Mesenchymal stem cell (in vitro differentiated cells and primary cell): ENCODE data around the gene OR2A25.
"Not testable (repeated sequence)": the region's sequence is repeated elsewhere in the genome, so short reads cannot be mapped to it uniquely, and the experiment has no call there.

Experiments used
- DNase-seq: peaks from one replicate; pipeline ENCODE4 v3.0.0-alpha.2; 2013
- H2AFZ ChIP-seq: one replicate; pipeline ENCODE4 v1.6.1; 2013; ENCODE audit warnings: low read depth, mild to moderate bottlenecking, control low read depth, inconsistent platforms, low read length, moderate library complexity
- H2AK5ac ChIP-seq: 2 replicates; pipeline ENCODE4 v1.6.1; 2013; ENCODE audit warnings: low read length, moderate library complexity, mild to moderate bottlenecking, inconsistent platforms; ENCODE audit not compliant: severe bottlenecking
- H2BK120ac ChIP-seq: one replicate; pipeline ENCODE4 v1.6.1; 2013; ENCODE audit warnings: low read depth, mild to moderate bottlenecking, inconsistent platforms, low read length, moderate library complexity
- H2BK12ac ChIP-seq, 2 experiments: one replicate each; pipeline ENCODE4 v1.6.1; 2013; ENCODE audit warnings: inconsistent platforms in 2 of 2, low read length in 2 of 2, mild to moderate bottlenecking in 2 of 2, moderate library complexity in 2 of 2, control low read depth in 1 of 2
- H2BK15ac ChIP-seq: one replicate; pipeline ENCODE4 v1.6.1; 2013; ENCODE audit warnings: mild to moderate bottlenecking, low read depth, inconsistent platforms; ENCODE audit not compliant: poor library complexity, severe bottlenecking
- H2BK5ac ChIP-seq: 2 replicates; pipeline ENCODE4 v1.6.1; 2013; ENCODE audit warnings: low read depth, mild to moderate bottlenecking, low read length, control low read depth, inconsistent platforms; ENCODE audit not compliant: poor library complexity, severe bottlenecking
- H3K14ac ChIP-seq, 2 experiments: one replicate each; pipeline ENCODE4 v1.6.1; 2013; ENCODE audit warnings: inconsistent platforms in 2 of 2, low read length in 2 of 2, control low read depth in 1 of 2, mild to moderate bottlenecking in 1 of 2, moderate library complexity in 1 of 2
- H3K18ac ChIP-seq, 2 experiments: one replicate each; pipeline ENCODE4 v1.6.1; 2013; ENCODE audit warnings: inconsistent platforms in 2 of 2, low read length in 2 of 2, control low read depth in 1 of 2, low read depth in 1 of 2, mild to moderate bottlenecking in 1 of 2
- H3K23ac ChIP-seq, 2 experiments: one replicate each; pipeline ENCODE4 v1.6.1; 2013; ENCODE audit warnings: inconsistent platforms in 2 of 2, low read length in 2 of 2, mild to moderate bottlenecking in 2 of 2, moderate library complexity in 2 of 2, control low read depth in 1 of 2
- H3K27ac ChIP-seq: 2 replicates; pipeline ENCODE4 v1.5.1; 2013; ENCODE audit warnings: mild to moderate bottlenecking, moderate library complexity, low read length, control low read depth, inconsistent platforms; ENCODE audit not compliant: poor library complexity, severe bottlenecking
- H3K27me3 ChIP-seq, 2 experiments: 2 replicates each; pipeline versions ENCODE4 v1.6.1 to v1.7.0; 2013; ENCODE audit warnings: low read length in 2 of 2, mild to moderate bottlenecking in 2 of 2, moderate library complexity in 2 of 2, control low read depth in 1 of 2, inconsistent platforms in 1 of 2; ENCODE audit not compliant: control insufficient read depth in 1 of 2, insufficient read depth in 1 of 2
- H3K36me3 ChIP-seq, 2 experiments: 2 replicates each; pipeline versions ENCODE4 v1.6.1 to v1.7.0; 2013; ENCODE audit warnings: low read length in 2 of 2, control low read depth in 1 of 2, inconsistent platforms in 1 of 2, low read depth in 1 of 2, mild to moderate bottlenecking in 1 of 2; ENCODE audit not compliant: insufficient read depth in 2 of 2, control insufficient read depth in 1 of 2
- H3K4ac ChIP-seq, 2 experiments: one replicate each; pipeline ENCODE4 v1.6.1; 2013; ENCODE audit warnings: inconsistent platforms in 2 of 2, low read length in 2 of 2, mild to moderate bottlenecking in 2 of 2, moderate library complexity in 2 of 2, control low read depth in 1 of 2, low read depth in 1 of 2
- H3K4me1 ChIP-seq: 2 replicates; pipeline ENCODE4 v1.6.1; 2013; ENCODE audit warnings: low read depth, low read length, control low read depth; ENCODE audit not compliant: control insufficient read depth, insufficient read depth
- H3K4me2 ChIP-seq: 2 replicates; pipeline ENCODE4 v1.6.1; 2013; ENCODE audit warnings: low read length, mild to moderate bottlenecking, inconsistent platforms; ENCODE audit not compliant: poor library complexity, severe bottlenecking
- H3K4me3 ChIP-seq, 2 experiments: 2 replicates each; pipeline versions ENCODE4 v1.5.1 to v1.7.0; 2013; ENCODE audit warnings: low read length in 2 of 2, mild to moderate bottlenecking in 2 of 2, control low read depth in 1 of 2, low read depth in 1 of 2; ENCODE audit not compliant: insufficient read depth in 1 of 2
- H3K79me1 ChIP-seq: replicated peaks from 2 replicates; pipeline ENCODE4 v1.6.1; 2013; ENCODE audit warnings: mild to moderate bottlenecking, control low read depth, low read length, inconsistent platforms; ENCODE audit not compliant: poor library complexity, severe bottlenecking
- H3K9ac ChIP-seq: 2 replicates; pipeline ENCODE4 v1.7.0; 2013; ENCODE audit warnings: mild to moderate bottlenecking, low read length, moderate library complexity
- H3K9me3 ChIP-seq: 2 replicates; pipeline ENCODE4 v1.7.0; 2013; ENCODE audit warnings: mild to moderate bottlenecking, low read length; ENCODE audit not compliant: control insufficient read depth
- H4K8ac ChIP-seq: one replicate; pipeline ENCODE4 v1.6.1; 2013; ENCODE audit warnings: inconsistent platforms, mild to moderate bottlenecking, low read length, moderate library complexity
- H4K91ac ChIP-seq: one replicate; pipeline ENCODE4 v1.6.1; 2013; ENCODE audit warnings: mild to moderate bottlenecking, low read length, inconsistent platforms
- WGBS: methylation state at CpG from one replicate; pipeline ENCODE4 v1.1.7; 2013; ENCODE audit warnings: mixed read lengths; 5-methylcytosine and 5-hydroxymethylcytosine counted together

The OR2A25 gene

GRCh38 chr7:144049491-144049890 is 20.1 kb upstream of the OR2A25 start:
- H2BK15ac ChIP-seq: no peak overlapping the region
- H3K4me3 ChIP-seq: no peak overlapping the region
- H3K18ac ChIP-seq: no peak overlapping the region
- no peak overlapping the region for H4K8ac ChIP-seq
- no peak overlapping the region for H3K23ac ChIP-seq
- H2BK5ac ChIP-seq: no peak overlapping the region
- no peak for DNase-seq
- no peak overlapping the region for H3K4ac ChIP-seq
- H3K27me3 ChIP-seq: no peaks in the 10 kb centered on the region
- H3K14ac ChIP-seq: no peak overlapping the region
- H4K91ac ChIP-seq: no peak overlapping the region
- H3K9ac ChIP-seq: no peak overlapping the region
- no peaks in the 10 kb centered on the region for H3K36me3 ChIP-seq
- no peak overlapping the region for H3K4me2 ChIP-seq
- H3K79me1 ChIP-seq: no peaks in the 10 kb centered on the region
- no peak overlapping the region for H2BK12ac ChIP-seq
- H2BK120ac ChIP-seq: no peak overlapping the region
- no peaks in the 10 kb centered on the region for H3K4me1 ChIP-seq
- no peak overlapping the region for H2AFZ ChIP-seq
- H3K27ac ChIP-seq: no peak overlapping the region
- WGBS: 88% methylated on average over 1 of the region's 2 CpGs
- no peak overlapping the region for H2AK5ac ChIP-seq
- peaks cover 4% of the 10 kb centered on the region for H3K9me3 ChIP-seq

DNA sequence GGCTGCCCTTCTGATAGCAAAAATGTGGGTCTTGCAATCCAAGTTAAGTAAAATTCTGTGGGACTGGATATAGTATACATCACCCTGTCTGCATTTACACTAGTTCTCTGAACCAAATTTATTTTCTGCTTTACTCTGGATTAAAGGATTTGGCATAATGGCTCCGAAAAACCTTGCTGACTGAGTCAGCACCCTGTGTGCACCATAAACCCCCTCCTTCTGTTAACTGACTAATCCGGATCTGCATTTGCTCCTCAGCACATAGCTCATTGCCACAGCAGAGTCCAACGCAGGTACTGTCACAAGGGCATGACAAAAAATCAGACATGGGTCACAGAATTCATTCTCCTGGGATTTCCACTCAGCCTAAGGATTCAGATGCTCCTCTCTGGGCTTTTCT is 19.5 kb upstream of the OR2A25 start:
- H3K79me1 ChIP-seq: no peaks in the 10 kb centered on the region
- H3K23ac ChIP-seq: no peak overlapping the region
- H3K14ac ChIP-seq: no peak overlapping the region
- H2BK12ac ChIP-seq: no peak overlapping the region
- no peak overlapping the region for H3K4me2 ChIP-seq
- H2BK15ac ChIP-seq: no peak overlapping the region
- H2AFZ ChIP-seq: no peak overlapping the region
- H4K8ac ChIP-seq: no peak overlapping the region
- H2AK5ac ChIP-seq: no peak overlapping the region
- WGBS: 88% methylated on average over 3 of the region's 3 CpGs
- H3K4me3 ChIP-seq: no peak overlapping the region
- H3K9ac ChIP-seq: no peak overlapping the region
- H3K18ac ChIP-seq: no peak overlapping the region
- no peak overlapping the region for H2BK5ac ChIP-seq
- H3K4me1 ChIP-seq: no peaks in the 10 kb centered on the region
- H2BK120ac ChIP-seq: no peak overlapping the region
- no peak for DNase-seq
- H3K4ac ChIP-seq: no peak overlapping the region
- H3K27me3 ChIP-seq: no peaks in the 10 kb centered on the region
- no peak overlapping the region for H4K91ac ChIP-seq
- H3K9me3 ChIP-seq: peaks cover 4% of the 10 kb centered on the region
- no peaks in the 10 kb centered on the region for H3K36me3 ChIP-seq
- H3K27ac ChIP-seq: no peak overlapping the region

- WGBS: 89% methylated on average over 8 of the region's 8 CpGs
- not testable (repeated sequence) for H4K91ac ChIP-seq, H3K27me3 ChIP-seq, H2AFZ ChIP-seq, H3K23ac ChIP-seq, H3K18ac ChIP-seq, H2AK5ac ChIP-seq, H3K9me3 ChIP-seq, H2BK15ac ChIP-seq, H2BK5ac ChIP-seq, DNase-seq, H3K14ac ChIP-seq, H3K9ac ChIP-seq, H3K4me2 ChIP-seq, H3K4ac ChIP-seq, H4K8ac ChIP-seq, H3K79me1 ChIP-seq, H2BK120ac ChIP-seq, H3K4me1 ChIP-seq, H3K36me3 ChIP-seq, H2BK12ac ChIP-seq, H3K27ac ChIP-seq, H3K4me3 ChIP-seq
These were observed 18.7 kb upstream of the OR2A25 start for GRCh38 chr7:144050884-144051283.

DNA sequence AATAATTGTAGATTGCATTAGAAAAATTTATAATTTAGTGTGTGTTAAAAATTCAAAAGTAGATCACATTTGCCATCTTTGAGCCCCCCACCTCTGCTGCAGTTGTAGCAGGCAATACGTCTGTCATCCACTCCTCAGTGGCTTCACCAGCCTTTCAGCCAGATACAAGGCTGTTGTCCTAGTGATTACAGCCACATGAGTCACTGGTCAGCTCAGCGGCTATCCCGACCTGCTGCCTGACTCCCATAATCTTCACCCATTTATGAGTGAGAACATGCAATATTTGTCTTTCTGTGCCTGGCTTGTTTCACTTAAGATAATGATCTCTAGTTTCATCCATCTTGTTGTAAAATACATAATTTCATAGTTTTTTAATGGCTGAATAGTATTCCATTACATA is 11.7 kb upstream of the OR2A25 start:
- Histone ChIP-seq H2BK15ac (no peak overlapping the region), H4K8ac (no peak overlapping the region), H2BK5ac (no peak overlapping the region), H3K9ac (no peak overlapping the region), H3K14ac (no peak overlapping the region), H3K36me3 (no peaks in the 10 kb centered on the region), H3K4ac (no peak overlapping the region), H3K4me2 (no peak overlapping the region), H3K23ac (no peak overlapping the region), H2AK5ac (no peak overlapping the region), H3K9me3 (peaks cover 4% of the 10 kb centered on the region), H3K4me1 (no peaks in the 10 kb centered on the region), H3K27ac (no peak overlapping the region), H3K27me3 (no peaks in the 10 kb centered on the region), H3K79me1 (no peaks in the 10 kb centered on the region), H2BK120ac (no peak overlapping the region), H2AFZ (no peak overlapping the region), H3K18ac (no peak overlapping the region), H4K91ac (no peak overlapping the region), H2BK12ac (no peak overlapping the region), H3K4me3 (no peak overlapping the region)
- 47% methylated on average over 1 of the region's 3 CpGs for WGBS
- peak; percentile 6 for DNase-seq
